Measurements from ENCODE around the gene CEP104.
A peak's percentile ranks its signal among the peaks of the same experiment; 100 is the strongest.

The CEP104 gene

DNA sequence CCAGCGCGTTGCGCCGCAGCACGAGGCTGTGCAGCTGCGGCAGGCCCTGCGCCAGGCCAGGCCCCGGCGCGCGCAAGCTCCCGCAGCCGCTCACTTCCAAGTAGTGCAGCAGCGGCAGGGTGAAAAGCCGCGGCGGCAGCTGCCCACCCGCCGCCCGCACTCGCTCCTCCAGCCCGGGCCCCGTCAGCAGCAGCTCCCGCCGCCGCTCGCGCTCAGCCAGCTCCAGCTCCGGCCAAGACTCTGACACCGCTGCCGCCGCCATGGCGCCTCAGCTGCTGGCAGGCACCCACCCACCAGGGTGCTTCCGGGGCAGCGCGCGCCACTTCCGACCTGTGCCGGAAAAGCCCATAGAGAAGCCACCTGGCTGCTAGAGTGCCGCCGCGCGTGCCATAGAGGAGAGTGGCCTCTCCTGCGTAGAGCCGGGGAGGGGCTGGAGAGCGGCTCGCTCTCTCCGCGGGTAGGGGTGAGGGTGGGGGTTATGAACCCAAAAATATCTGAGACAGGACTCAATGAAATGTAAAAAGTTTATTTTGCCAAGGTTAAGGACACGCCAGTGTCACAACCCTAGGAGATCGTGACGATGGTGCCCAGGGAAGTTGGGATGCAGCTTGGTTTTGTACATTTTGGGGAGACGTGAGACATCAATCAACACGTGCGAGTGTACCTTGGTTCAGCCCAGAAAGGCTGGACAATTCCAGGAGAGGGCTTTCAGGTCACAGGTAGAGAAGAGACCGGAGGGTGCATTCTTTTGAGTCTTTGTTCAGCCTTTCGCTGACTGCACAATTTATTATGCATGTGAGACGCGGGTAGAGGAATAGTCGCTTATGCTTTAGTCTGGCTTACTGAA lies 60.6 kb downstream of the CEP104 start, which contains the start of gene LRRC47:
Gene LRRC47 (minus strand): TSS at position 284 of the 847 bp plus-strand sequence. CDS start 22 bp downstream, at position 262.
- DNase-seq: peak; percentile 84 to 96 (median 90)

DNA sequence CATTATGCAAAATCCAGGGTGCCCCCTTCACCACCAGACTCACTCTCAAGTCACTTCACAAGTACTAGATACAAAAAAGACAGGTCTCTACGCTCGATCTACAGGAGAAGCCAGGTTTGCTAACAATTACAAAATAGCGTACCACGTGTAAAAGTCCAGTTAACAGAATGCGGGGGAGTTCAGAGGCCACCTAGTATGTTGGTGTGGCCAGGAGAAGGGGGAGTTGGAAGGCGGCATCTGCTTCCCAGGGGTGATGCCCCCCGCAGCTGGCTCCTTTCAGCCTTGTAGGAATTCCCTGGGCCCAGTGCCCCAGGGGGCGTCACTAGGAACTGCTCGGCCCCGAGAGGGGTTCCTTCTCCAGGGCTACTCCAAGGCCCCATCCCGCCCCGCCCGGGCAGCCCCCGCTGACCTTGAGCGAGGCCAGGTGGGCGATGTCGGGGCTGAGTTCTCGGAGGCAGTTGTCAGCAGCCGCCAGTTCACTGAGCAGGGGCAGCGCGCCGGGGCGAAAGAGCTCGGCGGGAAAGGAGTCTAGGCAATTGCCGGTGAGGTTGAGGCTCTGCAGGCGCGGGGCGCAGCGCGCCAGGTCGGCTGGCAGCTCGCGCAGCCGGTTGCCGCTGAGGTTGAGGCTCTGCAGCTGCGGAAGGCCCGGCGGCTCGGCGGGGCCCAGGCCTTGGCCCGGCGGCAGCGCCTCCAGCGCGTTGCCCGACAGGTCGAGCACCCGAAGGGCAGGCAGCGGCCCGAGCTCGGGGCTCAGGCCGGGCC lies 61.4 kb downstream of the CEP104 start:
- DNase-seq: no peak

DNA sequence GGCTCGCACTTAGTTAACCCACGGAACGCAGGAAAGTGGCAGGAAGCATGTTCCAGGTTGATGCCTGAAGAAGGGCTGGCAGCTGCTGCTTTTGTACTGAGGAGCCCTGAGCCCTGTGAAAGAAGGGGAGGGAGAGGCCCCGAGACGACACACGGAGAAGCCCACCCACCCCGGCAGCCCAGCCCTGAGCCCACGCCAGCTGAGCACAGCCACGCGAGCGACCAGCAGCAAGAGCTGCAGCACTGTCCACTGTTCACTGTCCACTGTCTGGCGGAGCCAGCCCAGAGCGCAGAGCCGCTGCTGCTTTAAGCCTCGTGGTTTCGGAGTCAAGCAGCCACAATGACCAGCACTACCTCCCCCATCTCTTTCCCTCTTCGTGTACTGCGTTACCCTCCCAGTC lies 66.1 kb downstream of the CEP104 start:
- no peak for DNase-seq

DNA sequence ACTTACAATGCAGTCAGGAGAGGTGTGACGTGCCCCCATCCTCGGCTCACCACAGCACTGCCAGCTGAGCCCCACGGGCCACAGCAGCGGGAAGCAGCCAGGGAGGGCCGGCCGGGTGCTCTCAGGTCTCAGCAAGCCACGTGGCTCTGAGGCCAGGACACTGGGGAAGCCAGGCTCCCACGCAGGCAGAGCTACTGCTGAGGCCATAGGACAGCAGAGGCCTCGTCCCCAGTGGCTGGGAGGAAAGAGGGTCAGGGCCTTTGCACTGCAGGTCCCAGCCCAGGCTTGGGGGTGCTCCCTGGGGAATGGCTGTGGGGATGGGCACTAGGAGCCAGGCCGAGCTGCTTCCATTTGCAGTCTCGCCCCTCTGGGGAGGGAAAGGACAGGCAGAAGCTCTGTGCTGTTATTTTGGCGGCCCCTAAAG lies 66.5 kb downstream of the CEP104 start:
- no peak for DNase-seq

DNA sequence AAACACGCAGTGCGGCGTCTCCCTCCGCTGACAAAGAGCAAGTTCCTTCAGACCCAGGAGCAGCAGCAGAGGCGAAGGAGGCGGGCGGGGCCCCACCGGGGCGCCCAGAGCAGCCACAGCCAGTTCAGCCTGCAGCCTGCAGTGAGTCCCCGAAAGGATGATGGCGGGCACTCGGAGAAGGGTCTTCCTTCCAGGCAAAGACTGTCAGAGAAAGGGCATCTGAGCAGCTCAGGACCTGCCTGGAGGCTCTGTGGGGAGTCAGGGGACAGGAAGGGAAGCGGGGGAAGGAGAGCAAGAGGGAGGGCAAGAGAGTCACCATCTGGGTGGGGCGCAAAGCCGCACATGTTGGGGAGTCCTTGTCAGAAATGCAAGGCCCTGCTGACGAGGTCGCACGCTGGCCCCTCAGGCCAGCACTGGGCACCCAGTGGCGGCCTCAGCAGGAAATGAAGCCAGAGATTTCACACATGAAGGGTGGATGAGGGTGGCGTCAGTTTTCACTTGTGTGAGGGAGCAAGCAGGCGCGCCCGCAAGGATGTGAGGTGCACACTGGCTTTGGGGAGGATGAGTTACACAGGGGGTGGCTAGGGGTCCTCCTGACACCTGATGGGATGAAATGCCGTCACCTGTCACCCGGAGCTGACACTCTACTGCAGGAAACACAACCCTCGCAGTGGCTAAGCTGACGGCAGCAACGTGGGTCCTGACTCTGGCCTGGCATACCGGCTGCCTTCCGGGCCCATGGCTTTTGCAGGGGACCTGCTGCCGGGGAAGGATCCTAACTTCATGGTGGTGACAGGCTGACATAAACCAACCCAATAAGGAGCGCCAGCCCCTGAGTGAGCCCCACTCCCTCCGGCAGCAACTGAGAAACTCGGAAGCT lies 67.3 kb downstream of the CEP104 start:
- no peak for DNase-seq

DNA sequence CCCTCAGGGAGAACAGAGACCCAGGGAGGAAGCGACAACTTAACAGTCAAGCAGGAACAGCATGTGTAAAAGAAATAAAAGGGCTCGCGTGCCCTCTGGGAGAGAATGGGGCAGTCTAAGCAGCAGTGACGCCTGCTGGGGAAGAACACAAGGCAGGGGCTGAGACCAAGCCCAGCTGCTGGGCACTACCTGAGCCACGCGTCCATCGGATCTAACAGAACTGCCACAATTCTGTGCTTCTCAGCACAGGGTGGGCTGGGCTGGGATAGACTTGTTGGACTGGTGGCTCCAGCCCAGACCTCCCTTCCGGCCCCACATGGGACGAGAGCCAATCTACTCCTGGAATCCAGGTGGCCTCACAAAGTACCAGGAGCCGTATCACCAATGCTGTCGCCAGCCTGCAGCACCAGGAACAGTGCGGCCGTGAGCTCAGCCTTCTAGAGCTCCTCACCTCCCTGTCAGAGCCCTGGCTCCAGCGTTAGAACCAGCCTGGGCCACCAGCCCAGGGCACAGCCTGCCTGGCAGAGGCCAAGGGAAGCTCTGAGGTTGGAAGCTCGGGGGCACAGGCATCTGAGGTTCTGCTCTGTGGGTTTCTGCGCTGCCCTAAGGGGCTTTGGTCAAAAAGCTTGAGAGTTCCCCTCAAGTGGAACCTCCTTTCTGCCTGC lies 68.1 kb downstream of the CEP104 start:
- no peak for DNase-seq

DNA sequence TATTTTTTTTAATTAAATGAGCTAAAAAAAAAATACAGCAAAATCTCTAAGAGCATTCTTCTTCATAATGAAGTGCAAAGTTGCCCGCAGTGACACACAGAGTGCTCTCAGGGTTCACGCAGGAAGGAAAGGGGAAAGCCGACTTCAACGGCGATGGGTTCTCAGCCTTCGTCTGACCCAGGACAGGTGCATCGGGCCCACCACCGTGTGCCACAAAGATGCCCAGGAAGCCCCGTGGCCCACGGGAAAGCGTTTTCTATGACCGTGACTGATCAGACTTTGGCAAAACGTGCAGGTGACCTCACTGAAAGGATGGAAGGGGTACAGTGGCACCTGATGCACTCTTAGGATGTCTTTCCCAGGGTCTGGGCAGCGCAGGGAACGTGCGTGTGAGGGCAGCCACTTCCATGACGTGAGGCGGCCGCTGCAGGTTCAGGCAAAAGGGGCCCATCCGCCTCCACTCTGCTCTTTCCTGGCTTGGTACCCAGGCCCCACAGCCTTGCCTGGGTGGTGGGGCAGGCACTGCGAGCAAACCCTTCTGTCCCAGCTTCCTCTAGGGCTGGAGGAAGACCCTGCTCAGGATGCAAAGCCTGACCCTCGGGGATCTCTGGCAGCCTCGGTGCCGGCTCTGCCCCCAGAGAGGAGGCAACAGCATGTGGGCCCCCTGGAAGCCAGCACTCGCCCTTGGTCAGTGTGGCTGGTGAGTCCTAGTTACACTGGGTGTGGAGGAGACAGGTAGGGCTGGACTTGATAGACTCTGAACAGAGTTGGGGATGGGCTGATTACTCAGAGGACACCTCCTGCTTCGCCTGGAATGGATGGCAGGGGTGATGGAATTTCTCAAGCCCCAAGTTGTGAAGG lies 69.0 kb downstream of the CEP104 start:
- DNase-seq: no peak

DNA sequence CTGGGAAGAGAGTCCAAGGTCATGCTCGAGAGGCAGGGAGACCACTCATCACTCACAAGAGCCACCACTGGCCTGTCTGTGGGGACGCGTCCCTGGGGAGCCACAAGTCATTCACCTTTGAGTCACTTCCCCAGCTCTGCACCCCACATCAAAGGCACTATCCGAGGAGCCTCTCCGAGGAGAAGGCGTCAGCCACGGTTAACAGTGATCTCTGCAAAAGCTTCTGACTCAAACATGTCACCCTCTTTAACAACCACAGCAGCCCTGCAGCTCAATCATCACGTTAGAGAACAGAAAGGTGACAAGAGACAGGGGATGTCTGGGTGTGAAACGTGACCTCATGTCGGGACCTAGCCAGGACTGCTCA lies 69.7 kb downstream of the CEP104 start:
- DNase-seq: peak in 3 of 5 experiments; percentile 56 to 94 (median 79)

DNA sequence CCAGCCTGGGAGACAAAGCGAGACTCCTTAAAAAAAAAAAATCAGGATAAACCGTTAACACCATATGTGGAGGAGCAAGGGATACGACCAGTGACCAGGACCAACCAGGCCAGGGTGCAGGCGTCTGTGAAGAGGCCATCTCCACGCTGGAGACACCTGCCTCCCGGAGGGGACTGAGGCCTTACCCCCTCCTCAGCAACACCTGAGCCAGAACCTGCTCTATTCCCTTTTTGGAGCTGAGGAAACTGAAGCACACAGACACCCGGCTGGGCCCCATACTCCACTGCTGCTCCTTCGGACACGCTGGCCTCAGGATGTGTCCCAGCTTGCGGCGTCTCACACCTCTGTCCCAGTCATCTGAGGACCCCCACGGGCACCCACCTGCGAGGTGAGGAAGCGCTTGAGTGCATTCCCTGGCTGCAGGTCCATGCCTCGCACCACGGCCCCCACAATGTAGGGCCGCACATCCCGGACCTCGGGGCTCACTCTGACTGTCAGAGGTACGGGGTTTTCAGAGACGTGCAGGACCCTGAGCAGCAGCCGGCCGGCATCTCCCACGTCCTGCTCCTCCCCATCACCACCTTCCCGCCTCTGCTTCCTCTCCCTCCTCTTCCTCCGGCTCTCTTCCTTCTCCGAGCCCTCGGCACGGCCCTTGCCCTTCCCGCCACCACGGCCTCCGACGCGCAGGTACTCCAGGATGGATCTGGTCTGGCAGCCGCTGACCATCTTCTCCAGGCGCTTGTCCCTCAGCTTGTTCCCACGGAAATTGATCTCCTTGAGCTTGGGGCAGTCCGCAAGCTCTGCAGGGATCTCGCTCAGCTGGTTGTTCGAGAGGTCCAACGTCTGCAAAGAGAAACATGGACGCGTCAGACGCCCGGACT lies 70.3 kb downstream of the CEP104 start:
- DNase-seq: no peak

DNA sequence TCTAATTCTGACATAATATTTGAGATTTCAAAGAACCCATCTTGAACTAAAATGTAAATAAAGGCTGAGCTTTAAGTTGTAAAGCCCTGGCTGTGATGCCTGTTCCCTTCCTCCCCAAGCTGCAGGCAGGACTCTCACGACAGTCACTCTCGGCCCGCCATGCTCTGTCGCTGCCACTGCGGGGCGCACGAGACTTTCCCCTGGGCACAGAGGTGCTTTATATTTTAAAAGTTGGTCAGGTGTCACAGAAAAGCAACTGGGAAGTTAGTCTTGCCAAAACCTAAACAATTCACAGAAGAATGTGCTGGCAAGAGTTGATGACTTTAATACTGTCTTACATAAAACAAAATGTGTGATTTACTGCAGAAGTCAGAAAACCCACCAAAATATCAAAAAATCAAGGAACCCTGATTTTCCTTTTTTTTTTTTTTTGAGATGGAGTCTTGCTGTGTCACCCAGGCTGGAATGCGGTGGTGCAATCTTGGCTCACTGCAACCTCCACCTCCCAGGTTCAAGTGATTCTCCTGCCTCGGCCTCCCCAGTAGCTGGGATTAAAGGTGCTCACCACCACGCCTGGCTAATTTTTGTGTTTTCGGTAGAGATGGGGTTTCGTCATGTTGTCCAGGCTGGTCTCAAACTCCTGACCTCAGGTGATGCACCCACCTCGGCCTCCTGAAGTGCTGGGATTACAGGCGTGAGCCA lies 71.4 kb downstream of the CEP104 start:
- peak in 1 of 5 experiments; percentile 43 for DNase-seq

DNA sequence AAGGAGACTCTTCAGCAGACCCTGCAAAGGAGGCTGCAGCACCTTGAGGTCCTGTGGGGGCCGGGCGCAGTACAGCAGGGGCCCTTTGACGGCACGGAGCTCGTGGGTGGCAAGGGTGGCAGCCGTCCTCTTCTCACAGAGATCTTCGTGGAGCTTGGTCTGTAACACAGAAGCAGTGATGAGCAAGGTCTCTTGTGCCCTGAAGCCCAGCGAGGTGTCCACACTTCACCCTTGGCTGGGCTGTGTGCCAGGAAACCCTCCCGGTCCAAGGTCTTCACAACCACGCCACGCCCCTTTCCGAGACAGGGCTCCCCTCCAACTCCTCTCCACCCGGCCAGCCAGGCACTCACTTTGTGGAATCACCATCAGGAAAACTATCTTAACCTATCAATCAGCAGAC lies 72.0 kb downstream of the CEP104 start:
- no peak for DNase-seq

DNA sequence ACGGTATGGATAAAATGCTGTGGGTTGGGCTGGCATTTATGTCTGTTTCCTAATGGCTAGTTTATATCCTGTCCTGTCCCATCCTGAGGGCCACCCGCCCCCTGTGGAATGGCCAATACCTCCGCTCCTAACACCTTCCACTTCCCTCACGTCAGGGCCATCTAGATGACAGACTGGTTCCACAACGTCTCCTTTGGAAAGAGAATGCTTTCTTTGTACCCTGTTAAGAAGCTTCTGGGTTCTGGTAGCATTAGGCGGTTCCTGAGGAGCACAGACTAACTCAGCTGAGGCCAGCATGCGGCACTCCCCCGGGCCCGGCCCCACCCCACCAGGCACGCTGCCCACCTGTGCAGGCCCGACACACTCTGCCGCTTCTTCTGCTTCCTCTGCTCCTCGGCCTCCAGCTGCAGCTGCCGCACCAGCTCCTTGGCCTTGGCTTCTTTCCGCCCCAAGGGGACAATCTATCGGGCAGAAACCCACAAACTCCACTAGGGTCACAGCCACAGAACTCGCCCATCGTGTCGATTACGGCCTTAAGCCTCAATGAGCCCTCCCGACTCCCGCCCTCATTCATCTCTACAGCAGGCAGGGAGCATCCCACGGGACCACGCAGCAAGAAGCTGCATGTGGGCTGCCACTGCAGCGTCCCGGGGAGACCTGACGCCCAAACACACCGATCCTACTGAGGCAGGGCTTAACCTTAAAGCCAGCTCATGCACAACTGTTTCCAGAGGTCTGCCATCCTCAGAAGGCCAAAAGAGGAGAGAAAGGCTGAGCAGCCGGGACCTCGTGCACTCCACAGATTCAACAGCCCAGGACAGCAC lies 73.1 kb downstream of the CEP104 start:
- no peak for DNase-seq

DNA sequence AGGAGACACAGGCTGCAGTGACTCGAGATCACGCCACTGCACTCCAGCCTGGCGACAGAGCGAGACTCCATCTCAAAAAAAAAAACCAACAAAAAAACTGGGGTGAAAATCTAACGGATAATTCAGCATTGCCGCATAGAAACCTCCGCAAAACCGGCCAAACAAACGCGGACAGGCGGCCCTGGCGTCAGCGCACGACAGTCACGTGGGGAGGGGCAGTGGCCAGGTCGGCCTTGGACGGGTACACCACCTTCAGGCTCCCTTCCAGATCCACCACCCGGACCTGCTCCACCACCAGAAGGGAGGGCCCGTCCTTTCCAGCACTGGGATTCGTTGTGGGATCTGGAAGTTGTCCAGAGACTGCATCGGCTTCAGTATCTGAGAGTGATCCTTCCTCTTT lies 76.1 kb downstream of the CEP104 start:
- no peak for DNase-seq

DNA sequence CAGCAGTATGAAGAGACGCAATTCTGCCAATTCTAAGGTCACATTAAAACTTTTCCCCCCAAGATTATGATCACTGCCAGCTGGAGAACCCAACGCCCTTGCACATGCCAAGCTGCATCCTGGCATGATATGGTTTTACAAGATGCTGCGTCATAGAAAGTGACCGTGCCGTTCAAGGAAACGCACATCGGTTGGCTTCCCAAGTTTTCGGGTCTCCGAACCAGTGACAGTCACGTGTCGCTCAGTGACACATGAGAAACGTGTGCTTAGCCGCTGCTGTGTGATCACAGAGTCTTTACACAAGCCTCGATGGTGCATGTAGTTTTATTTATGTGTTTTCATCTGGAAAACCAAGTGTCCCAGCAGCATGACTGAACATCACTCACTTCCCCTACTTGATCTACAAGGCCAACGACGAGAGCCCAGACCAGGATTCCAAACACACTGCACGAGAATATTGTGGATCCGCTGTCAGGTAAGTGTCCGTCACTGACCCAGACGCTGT lies 77.0 kb downstream of the CEP104 start:
- no peak for DNase-seq

DNA sequence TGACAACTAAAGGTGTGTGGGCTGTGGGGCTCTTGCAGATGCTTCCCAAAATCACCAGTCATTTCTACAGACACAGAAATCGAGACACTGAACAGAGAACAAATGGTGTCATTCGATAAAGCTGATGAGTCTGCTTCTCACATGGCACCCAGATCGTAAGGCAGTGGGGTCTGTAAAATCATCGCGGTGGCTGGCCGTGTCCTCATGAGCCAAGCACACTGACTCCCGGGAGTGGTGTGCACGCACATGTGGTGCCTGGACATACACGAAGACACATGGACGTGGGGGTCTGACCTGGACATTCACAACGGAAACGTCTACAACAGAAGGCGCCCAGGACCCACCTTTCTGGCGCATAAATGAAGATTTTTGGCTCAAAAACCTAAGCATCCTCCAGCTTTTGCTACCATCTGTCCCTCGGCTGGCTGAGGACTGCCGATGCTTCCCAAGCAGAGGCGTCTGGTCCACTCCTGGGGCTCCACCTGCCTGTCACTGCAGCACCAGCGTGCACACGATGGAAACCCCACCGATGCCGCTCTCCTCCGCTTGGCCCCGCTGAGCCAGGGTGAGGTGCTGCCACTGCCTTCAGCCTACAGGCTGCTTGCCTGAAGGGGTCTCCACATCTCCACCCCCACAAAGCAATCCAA lies 77.6 kb downstream of the CEP104 start:
- DNase-seq: no peak

DNA sequence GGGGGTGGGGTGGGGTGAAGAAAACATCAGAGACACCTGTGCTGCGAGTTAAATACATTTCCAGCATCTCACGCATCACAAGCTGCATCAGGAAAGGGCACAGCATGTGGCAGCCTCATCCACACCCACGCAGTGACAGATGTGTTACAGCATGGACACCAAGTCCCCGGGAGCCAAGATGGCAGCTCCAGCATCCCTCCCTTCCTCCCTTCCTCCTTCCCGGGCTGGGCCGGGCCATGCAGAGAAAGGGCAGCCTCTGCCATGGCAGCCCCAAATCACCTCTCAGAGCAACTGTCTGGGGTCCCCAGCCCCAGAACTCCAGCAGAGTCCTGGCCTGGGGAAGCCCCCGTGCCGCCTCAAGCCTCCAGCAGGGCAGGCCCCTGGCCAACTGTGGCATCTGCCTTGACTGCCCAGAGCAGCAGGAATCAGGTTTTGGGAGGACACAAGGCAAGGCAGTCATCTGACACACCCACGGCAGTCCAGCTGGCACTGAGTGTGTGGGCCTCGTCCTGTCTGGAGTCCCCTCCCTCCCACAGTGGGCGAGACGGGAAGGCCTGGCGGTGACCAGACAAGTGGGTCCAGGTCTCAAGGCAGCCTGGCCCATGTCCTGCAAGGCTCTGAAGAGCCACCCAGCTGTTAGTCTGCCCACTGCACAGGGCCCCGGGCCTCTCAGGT lies 78.3 kb downstream of the CEP104 start:
- DNase-seq: no peak
